Activated CD4-positive, alpha-beta memory T cell treated with anti-CD3 and anti-CD28 coated beads for 36 hours (primary cell): ENCODE data around the gene ADAMTS12. TPM values are rescaled to one million over a fixed set of nuclear protein-coding genes. Genes with fewer than 3 reads are reported as not detected.

ENCODE experiments used
- CTCF ChIA-PET: fragments of 350-600 bp; sonication (Branson Sonifier 250); formaldehyde crosslinking; loops from one replicate; lab custom pipeline; 2021; ENCODE audit warnings: antibody characterized with exemption, inconsistent platforms; lab: Charles Lee
- POLR2A ChIA-PET: fragments of 350-600 bp; sonication (Branson Sonifier 250); formaldehyde crosslinking; loops from one replicate; lab custom pipeline; 2021; ENCODE audit warnings: antibody characterized with exemption; lab: Charles Lee
- DNase-seq: peaks from one replicate; pipeline ENCODE4 v3.0.0-alpha.2; 2020
- H3K27ac Mint-ChIP-seq: one replicate; pipeline ENCODE4 v1.8.0; 2021; ENCODE audit warnings: mixed read lengths
- H3K27me3 Mint-ChIP-seq: one replicate; pipeline ENCODE4 v1.8.0; 2021; ENCODE audit warnings: mixed read lengths
- H3K36me3 Mint-ChIP-seq: one replicate; pipeline ENCODE4 v1.8.0; 2021; ENCODE audit warnings: mixed read lengths
- H3K4me1 Mint-ChIP-seq: one replicate; pipeline ENCODE4 v1.8.0; 2021; ENCODE audit warnings: low read depth, mixed read lengths
- H3K4me3 Mint-ChIP-seq: one replicate; pipeline ENCODE4 v1.8.0; 2021; ENCODE audit warnings: mild to moderate bottlenecking, mixed read lengths
- H3K9me3 Mint-ChIP-seq: one replicate; pipeline ENCODE4 v1.8.0; 2021; ENCODE audit warnings: mixed read lengths
- intact Hi-C: fragments of 100-400 bp; cut with micrococcal nuclease; formaldehyde crosslinking; loops from one replicate; pipeline ENCODE4 v1.15.1; 2023
- total RNA-seq, 2 experiments: library from RNA; stranded (reverse); gene quantifications; one replicate each; pipeline ENCODE4 v1.2.3, GENCODE V29; 2021

Gene ADAMTS12, protein sequence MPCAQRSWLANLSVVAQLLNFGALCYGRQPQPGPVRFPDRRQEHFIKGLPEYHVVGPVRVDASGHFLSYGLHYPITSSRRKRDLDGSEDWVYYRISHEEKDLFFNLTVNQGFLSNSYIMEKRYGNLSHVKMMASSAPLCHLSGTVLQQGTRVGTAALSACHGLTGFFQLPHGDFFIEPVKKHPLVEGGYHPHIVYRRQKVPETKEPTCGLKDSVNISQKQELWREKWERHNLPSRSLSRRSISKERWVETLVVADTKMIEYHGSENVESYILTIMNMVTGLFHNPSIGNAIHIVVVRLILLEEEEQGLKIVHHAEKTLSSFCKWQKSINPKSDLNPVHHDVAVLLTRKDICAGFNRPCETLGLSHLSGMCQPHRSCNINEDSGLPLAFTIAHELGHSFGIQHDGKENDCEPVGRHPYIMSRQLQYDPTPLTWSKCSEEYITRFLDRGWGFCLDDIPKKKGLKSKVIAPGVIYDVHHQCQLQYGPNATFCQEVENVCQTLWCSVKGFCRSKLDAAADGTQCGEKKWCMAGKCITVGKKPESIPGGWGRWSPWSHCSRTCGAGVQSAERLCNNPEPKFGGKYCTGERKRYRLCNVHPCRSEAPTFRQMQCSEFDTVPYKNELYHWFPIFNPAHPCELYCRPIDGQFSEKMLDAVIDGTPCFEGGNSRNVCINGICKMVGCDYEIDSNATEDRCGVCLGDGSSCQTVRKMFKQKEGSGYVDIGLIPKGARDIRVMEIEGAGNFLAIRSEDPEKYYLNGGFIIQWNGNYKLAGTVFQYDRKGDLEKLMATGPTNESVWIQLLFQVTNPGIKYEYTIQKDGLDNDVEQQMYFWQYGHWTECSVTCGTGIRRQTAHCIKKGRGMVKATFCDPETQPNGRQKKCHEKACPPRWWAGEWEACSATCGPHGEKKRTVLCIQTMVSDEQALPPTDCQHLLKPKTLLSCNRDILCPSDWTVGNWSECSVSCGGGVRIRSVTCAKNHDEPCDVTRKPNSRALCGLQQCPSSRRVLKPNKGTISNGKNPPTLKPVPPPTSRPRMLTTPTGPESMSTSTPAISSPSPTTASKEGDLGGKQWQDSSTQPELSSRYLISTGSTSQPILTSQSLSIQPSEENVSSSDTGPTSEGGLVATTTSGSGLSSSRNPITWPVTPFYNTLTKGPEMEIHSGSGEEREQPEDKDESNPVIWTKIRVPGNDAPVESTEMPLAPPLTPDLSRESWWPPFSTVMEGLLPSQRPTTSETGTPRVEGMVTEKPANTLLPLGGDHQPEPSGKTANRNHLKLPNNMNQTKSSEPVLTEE (N-terminal part only)
- total RNA-seq: not detected

DNA sequence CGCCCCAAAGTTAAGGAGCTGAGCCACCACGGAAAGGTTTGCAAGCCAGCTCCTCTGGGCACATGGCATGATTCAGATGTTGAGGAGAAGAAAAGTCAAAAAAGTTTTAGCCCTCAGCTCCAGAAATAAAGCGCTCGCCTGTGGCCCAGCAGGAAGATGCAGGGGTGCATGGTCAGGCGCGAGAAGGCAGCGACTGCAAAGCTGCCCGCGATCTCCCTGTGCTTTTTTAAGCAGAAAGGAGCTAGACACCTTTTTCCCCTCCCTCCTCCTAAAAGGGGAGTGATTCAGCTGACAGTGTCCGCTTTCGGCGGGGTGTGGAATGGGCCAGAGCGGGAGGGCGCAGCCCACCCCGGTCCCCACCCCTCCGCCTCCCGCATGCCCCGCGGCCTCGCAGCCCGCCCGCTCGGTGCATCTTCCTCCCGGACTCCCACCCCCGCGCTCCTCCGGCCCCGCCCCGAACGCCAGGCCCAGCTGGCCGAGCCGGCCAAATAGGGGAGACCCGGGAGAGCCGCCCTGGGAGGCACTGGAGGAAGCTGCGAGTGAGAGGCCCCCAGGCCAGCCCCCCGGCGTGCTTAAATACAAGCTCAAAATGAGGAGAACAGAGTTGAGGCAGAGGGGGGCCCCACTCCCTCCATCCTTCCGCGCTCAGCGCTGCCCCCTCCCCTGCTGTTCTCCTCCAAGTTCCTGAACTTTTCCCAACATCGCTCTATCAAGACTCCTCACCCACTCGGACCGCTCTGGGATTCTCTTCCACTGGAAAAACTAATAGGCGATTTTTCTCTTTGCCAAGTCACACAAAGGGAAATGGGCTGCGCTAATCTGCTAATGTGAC lies at the start of gene ADAMTS12:
Gene ADAMTS12, minus strand, starts transcription at position 203 of the 832 bp plus-strand sequence. Its CDS starts 134 bp downstream, at position 69.
- DNase-seq: no peak
- ChIA-PET CTCF (no interaction called here), POLR2A (no interaction called here)
- no peaks in the 10 kb centered on the region for H3K9me3 Mint-ChIP-seq
- peaks cover 43% of the 10 kb centered on the region for H3K27me3 Mint-ChIP-seq
- no peak within 1 kb of the TSS for H3K27ac Mint-ChIP-seq
- no peaks in the 10 kb centered on the region for H3K36me3 Mint-ChIP-seq
- no peak within 1 kb of the TSS for H3K4me3 Mint-ChIP-seq
- intact Hi-C loops: no loop called here
- peaks cover 8% of the 10 kb centered on the region for H3K4me1 Mint-ChIP-seq

DNA sequence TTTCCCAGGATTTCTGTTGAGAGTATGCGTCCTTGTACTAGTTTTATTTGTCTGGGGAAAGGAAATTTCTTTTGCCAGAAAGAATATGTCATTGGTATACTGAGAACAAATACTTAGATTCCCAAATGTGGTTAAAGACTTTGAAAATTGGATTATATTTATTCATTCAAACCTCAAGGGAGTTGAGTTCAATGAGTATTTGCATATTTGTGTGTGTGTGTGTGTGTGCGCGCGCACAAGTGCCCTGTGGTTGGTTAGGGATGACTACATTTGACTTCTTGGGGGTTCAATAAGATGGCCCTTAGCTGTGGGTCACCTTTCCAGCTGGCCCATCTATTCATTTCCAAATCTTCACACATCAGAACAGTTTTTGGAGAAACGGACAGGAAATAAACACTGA lies 49.3 kb upstream of the ADAMTS12 start:
- ChIA-PET CTCF (interaction anchor here (0.6 kb wide), 1 partner anchor 54 kb away, joined by 3 read pairs; no protein-coding TSS in a partner anchor), POLR2A (no interaction called here)
- no peak for DNase-seq
- H3K9me3 Mint-ChIP-seq: no peaks in the 10 kb centered on the region
- H3K36me3 Mint-ChIP-seq: no peaks in the 10 kb centered on the region
- H3K4me3 Mint-ChIP-seq: no peak overlapping the region
- intact Hi-C loops: no loop called here
- H3K27me3 Mint-ChIP-seq: peaks cover 46% of the 10 kb centered on the region
- no peak overlapping the region for H3K27ac Mint-ChIP-seq
- H3K4me1 Mint-ChIP-seq: peaks cover 2% of the 10 kb centered on the region

DNA sequence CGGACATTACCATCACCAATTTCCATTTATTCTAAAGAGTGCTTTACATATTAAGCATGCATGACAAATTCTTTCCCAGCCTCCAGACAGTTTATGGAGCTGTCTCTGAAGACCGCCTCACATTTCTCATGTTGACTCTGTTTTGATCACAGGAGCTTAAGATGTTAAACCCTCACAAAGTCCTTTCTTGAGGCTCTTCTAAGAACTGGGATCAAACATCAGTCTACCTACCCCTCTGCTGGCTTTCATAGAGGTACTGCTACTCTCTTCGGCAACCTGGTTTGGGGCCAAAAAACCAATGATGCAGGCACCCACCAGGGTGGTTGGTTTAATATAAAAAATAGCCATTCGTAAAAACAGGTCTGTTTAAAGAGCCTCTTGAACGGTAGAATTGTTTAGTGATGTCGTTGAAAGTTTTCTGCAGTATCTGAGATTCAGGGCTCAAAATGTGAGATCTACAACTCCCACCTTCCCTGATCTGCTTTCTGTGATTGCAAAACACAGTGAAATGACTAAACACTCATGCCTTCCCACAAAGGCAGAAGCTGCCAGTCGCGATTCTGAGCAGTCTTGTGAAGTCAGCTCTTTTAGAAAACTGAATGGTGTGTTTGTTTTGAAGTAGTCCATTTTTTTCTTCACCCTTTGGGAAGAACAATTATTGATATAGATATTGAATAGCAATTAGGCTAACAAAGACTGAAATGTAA lies 47.9 kb upstream of the ADAMTS12 start:
- H3K36me3 Mint-ChIP-seq: no peaks in the 10 kb centered on the region
- no peak for DNase-seq
- CTCF ChIA-PET: interaction anchor here (1.4 kb wide), 1 partner anchor 504 kb away, joined by 3 read pairs; no protein-coding TSS in a partner anchor
- POLR2A ChIA-PET: no interaction called here
- H3K27me3 Mint-ChIP-seq: peaks cover 53% of the 10 kb centered on the region
- H3K4me1 Mint-ChIP-seq: peaks cover 2% of the 10 kb centered on the region
- intact Hi-C loops: no loop called here
- no peak overlapping the region for H3K4me3 Mint-ChIP-seq
- no peak overlapping the region for H3K27ac Mint-ChIP-seq
- no peaks in the 10 kb centered on the region for H3K9me3 Mint-ChIP-seq

DNA sequence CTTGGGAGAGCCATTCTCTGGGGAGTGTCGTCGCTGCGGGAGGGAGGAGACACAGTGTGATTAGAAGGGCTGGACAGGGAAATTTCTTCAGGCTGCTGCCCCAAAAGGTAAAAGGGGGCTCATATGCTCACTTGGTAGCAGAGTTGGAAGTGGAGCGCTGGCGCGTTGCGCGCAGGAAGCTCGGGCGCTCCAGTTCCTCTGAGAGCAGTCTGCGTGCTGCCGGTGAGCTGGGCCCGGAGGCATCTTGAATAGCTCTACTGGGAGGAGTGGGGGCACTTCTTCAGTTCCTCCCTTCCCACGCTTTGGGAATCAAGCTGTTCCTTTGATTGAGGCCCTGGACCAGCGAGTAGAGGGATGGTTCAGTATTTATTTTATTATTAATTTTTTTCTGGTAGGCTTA lies 47.1 kb upstream of the ADAMTS12 start:
- Mint-ChIP-seq H3K27ac (no peak overlapping the region), H3K36me3 (no peaks in the 10 kb centered on the region), H3K9me3 (no peaks in the 10 kb centered on the region), H3K4me3 (no peak overlapping the region), H3K4me1 (peaks cover 2% of the 10 kb centered on the region), H3K27me3 (peaks cover 53% of the 10 kb centered on the region)
- POLR2A ChIA-PET: no interaction called here
- CTCF ChIA-PET: no interaction called here
- intact Hi-C loops: no loop called here
- no peak for DNase-seq

DNA sequence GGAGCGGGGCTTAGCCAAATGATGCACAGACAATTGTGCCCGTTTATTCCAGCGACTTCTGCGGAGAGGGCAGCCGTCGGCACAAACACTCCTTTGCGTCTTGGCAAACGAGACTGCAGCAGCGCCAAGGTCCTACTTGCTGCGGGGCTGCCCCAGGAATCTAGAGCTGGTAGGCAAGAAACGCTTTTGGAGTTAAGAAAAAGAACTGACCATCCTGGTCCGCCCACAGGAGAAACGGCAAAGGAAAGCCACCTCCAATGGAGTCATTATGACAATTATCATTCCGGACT lies 46.7 kb upstream of the ADAMTS12 start:
- POLR2A ChIA-PET: no interaction called here
- Mint-ChIP-seq H3K36me3 (no peaks in the 10 kb centered on the region), H3K4me3 (no peak overlapping the region), H3K4me1 (peaks cover 2% of the 10 kb centered on the region), H3K27me3 (peaks cover 53% of the 10 kb centered on the region), H3K27ac (no peak overlapping the region), H3K9me3 (no peaks in the 10 kb centered on the region)
- CTCF ChIA-PET: no interaction called here
- intact Hi-C loops: no loop called here
- no peak for DNase-seq

DNA sequence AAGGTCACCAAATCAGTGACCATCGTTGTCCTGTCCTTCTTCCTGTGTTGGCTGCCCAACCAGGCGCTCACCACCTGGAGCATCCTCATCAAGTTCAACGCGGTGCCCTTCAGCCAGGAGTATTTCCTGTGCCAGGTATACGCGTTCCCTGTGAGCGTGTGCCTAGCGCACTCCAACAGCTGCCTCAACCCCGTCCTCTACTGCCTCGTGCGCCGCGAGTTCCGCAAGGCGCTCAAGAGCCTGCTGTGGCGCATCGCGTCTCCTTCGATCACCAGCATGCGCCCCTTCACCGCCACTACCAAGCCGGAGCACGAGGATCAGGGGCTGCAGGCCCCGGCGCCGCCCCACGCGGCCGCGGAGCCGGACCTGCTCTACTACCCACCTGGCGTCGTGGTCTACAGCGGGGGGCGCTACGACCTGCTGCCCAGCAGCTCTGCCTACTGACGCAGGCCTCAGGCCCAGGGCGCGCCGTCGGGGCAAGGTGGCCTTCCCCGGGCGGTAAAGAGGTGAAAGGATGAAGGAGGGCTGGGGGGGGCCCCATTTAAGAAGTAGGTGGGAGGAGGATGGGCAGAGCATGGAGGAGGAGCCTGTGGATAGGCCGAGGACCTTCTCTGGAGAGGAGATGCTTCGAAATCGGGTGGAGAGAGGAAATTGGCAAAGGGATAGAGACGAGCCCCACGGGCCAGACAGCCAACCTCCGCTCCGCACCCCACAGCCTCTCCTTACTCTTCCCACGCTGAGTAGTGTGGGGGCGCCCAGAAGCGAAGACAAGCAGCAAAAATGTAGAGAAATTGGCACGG lies 46.1 kb upstream of the ADAMTS12 start:
- Mint-ChIP-seq H3K9me3 (no peaks in the 10 kb centered on the region), H3K27ac (no peak overlapping the region), H3K36me3 (no peaks in the 10 kb centered on the region), H3K4me1 (peaks cover 2% of the 10 kb centered on the region), H3K27me3 (peaks cover 51% of the 10 kb centered on the region), H3K4me3 (no peak overlapping the region)
- ChIA-PET CTCF (no interaction called here), POLR2A (no interaction called here)
- intact Hi-C loops: no loop called here
- DNase-seq: no peak

DNA sequence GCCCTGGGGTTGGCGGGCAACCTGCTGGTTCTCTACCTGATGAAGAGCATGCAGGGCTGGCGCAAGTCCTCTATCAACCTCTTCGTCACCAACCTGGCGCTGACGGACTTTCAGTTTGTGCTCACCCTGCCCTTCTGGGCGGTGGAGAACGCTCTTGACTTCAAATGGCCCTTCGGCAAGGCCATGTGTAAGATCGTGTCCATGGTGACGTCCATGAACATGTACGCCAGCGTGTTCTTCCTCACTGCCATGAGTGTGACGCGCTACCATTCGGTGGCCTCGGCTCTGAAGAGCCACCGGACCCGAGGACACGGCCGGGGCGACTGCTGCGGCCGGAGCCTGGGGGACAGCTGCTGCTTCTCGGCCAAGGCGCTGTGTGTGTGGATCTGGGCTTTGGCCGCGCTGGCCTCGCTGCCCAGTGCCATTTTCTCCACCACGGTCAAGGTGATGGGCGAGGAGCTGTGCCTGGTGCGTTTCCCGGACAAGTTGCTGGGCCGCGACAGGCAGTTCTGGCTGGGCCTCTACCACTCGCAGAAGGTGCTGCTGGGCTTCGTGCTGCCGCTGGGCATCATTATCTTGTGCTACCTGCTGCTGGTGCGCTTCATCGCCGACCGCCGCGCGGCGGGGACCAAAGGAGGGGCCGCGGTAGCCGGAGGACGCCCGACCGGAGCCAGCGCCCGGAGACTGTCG lies 45.4 kb upstream of the ADAMTS12 start:
- H3K27me3 Mint-ChIP-seq: peaks cover 47% of the 10 kb centered on the region
- POLR2A ChIA-PET: no interaction called here
- peaks cover 2% of the 10 kb centered on the region for H3K4me1 Mint-ChIP-seq
- H3K4me3 Mint-ChIP-seq: no peak overlapping the region
- H3K27ac Mint-ChIP-seq: no peak overlapping the region
- no peaks in the 10 kb centered on the region for H3K9me3 Mint-ChIP-seq
- no peaks in the 10 kb centered on the region for H3K36me3 Mint-ChIP-seq
- intact Hi-C loops: no loop called here
- CTCF ChIA-PET: no interaction called here
- no peak for DNase-seq

DNA sequence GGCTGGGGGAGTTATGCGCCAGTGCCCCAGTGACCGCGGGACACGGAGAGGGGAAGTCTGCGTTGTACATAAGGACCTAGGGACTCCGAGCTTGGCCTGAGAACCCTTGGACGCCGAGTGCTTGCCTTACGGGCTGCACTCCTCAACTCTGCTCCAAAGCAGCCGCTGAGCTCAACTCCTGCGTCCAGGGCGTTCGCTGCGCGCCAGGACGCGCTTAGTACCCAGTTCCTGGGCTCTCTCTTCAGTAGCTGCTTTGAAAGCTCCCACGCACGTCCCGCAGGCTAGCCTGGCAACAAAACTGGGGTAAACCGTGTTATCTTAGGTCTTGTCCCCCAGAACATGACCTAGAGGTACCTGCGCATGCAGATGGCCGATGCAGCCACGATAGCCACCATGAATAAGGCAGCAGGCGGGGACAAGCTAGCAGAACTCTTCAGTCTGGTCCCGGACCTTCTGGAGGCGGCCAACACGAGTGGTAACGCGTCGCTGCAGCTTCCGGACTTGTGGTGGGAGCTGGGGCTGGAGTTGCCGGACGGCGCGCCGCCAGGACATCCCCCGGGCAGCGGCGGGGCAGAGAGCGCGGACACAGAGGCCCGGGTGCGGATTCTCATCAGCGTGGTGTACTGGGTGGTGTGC lies 44.7 kb upstream of the ADAMTS12 start, which contains the start of gene RXFP3:
Gene RXFP3, plus strand, starts transcription at position 6 of the 636 bp plus-strand sequence. Its CDS starts 355 bp downstream, at position 361.
- intact Hi-C loops: no loop called here
- no peak for DNase-seq
- Mint-ChIP-seq H3K27me3 (peaks cover 50% of the 10 kb centered on the region), H3K4me1 (peaks cover 2% of the 10 kb centered on the region), H3K9me3 (no peaks in the 10 kb centered on the region), H3K36me3 (no peaks in the 10 kb centered on the region), H3K4me3 (no peak within 1 kb of the TSS), H3K27ac (no peak within 1 kb of the TSS)
- CTCF ChIA-PET: interaction anchor here (1.0 to 4.0 kb wide), 4 partner anchors 14 to 502 kb away, joined by 3 to 44 read pairs (median 18); no protein-coding TSS in a partner anchor
- POLR2A ChIA-PET: interaction anchor here (0.6 kb wide), 1 partner anchor 14 kb away, joined by 3 read pairs; no protein-coding TSS in a partner anchor

DNA sequence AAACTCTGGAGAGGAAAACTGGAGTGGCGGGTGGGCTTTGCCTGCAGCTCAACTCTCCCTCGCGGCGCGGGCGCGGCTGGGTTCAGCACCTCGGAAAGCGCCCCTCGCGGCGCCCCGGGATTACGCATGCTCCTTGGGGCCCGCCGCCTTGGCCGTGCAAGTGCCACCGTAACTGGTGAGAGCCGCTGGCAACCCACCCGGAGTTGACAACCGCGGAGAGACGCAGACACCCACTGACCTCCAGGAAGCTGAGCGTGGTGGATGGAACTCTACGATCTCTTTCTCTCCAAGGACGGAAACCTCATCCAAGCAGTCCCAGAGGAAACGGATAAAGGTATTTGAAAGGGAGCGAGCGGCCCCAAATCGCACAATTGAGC lies 44.2 kb upstream of the ADAMTS12 start:
- H3K9me3 Mint-ChIP-seq: no peaks in the 10 kb centered on the region
- H3K27me3 Mint-ChIP-seq: peaks cover 48% of the 10 kb centered on the region
- peaks cover 2% of the 10 kb centered on the region for H3K4me1 Mint-ChIP-seq
- H3K4me3 Mint-ChIP-seq: no peak overlapping the region
- ChIA-PET POLR2A (interaction anchor here (0.6 kb wide), 1 partner anchor 14 kb away, joined by 3 read pairs; no protein-coding TSS in a partner anchor), CTCF (interaction anchor here (0.8 to 4.0 kb wide), 14 partner anchors 11 to 529 kb away, joined by 3 to 44 read pairs (median 5); no protein-coding TSS in a partner anchor)
- H3K27ac Mint-ChIP-seq: no peak overlapping the region
- H3K36me3 Mint-ChIP-seq: no peaks in the 10 kb centered on the region
- intact Hi-C loops: no loop called here
- peak; percentile 61 for DNase-seq
